Esophagus muscularis mucosa (tissue), 4 donors: ENCODE results near the gene DEPDC5. TPM values are rescaled to one million over a fixed set of nuclear protein-coding genes. Genes with fewer than 3 reads are reported as not detected.
A peak's percentile ranks its signal among the peaks of the same experiment; 100 is the strongest.

Experiments used
- DNase-seq: peaks from one replicate; pipeline ENCODE4 v3.0.0-alpha.2; 2017; ENCODE audit errors: extremely low spot score
- H3K27ac ChIP-seq, 4 donors: fragments of 200-600 bp; sonication (generic); replicated peaks in 1 of 4; 1 replicate in 3 of 4; 2 replicates in 1 of 4; pipeline ENCODE4 v1.5.1; 2016 to 2019; ENCODE audit warnings: mild to moderate bottlenecking in 1 of 4
- H3K27me3 ChIP-seq, 4 donors: fragments of 200-600 bp; sonication (generic); one replicate each; pipeline versions ENCODE4 v1.5.1 to v1.6.0; 2016 to 2019
- H3K36me3 ChIP-seq, 4 donors: fragments of 200-600 bp; sonication (generic); one replicate each; pipeline ENCODE4 v1.5.1; 2016 to 2019
- H3K4me1 ChIP-seq, 4 donors: fragments of 200-600 bp; sonication (generic); one replicate each; pipeline ENCODE4 v1.5.1; 2016 to 2019
- H3K4me3 ChIP-seq, 4 donors: fragments of 200-600 bp; sonication (generic); 1 replicate in 2 of 4; 2 replicates in 2 of 4; pipeline ENCODE4 v1.5.1; 2016 to 2019; ENCODE audit warnings: mild to moderate bottlenecking in 4 of 4, moderate library complexity in 1 of 4
- H3K9me3 ChIP-seq, 4 donors: fragments of 200-600 bp; sonication (generic); 1 replicate in 3 of 4; 2 replicates in 1 of 4; pipeline ENCODE4 v1.5.1; 2016 to 2019
- CTCF ChIP-seq, 3 experiments: fragments of 200-600 bp in 2 of 3; fragments of 450-650 bp in 1 of 3; sonication (generic) in 2 of 3; IDR thresholded peaks; one replicate each; pipeline ENCODE4 v1.5.1; 2017 to 2019; ENCODE audit warnings: antibody characterized with exemption in 3 of 3, mild to moderate bottlenecking in 2 of 3, moderate library complexity in 1 of 3
- EP300 ChIP-seq: sonication (generic); formaldehyde crosslinking; IDR thresholded peaks from one replicate; pipeline ENCODE4 v1.6.1; 2017; ENCODE audit warnings: antibody characterized with exemption
- POLR2A ChIP-seq: fragments of 450-650 bp; IDR thresholded peaks from one replicate; pipeline ENCODE4 v1.6.1; 2017; ENCODE audit warnings: antibody characterized with exemption, moderate library complexity, mild to moderate bottlenecking, low read depth
- POLR2AphosphoS5 ChIP-seq, 2 donors: sonication (generic); formaldehyde crosslinking; IDR thresholded peaks; one replicate each; pipeline ENCODE4 v1.6.1; 2017; ENCODE audit warnings: antibody characterized with exemption in 2 of 2
- WGBS: methylation state at CpG from one replicate; pipeline ENCODE4 v1.1.5; 2018; 5-methylcytosine and 5-hydroxymethylcytosine counted together
- intact Hi-C: fragments of 100-400 bp; cut with DNase I; formaldehyde crosslinking; loops from one replicate; pipeline ENCODE4 v1.15.1; 2023
- total RNA-seq, 4 donors: library from RNA; depleted of rRNA; stranded (reverse); fragments of >200 nt; gene quantifications; one replicate each; pipeline versions ENCODE4 v1.1.0 to v1.2.1, GENCODE V29; 2016

DEPDC5 gene
- total RNA-seq, 4 donors from 2014 or later, result 7.3 to 15.8 (median 12.6) TPM

- Histone ChIP-seq H3K9me3 (no peaks in the 10 kb centered on the region), H3K4me1 (peaks cover 7 to 15% (median 12%) of the 10 kb centered on the region in 4 donors), H3K36me3 (peaks cover 10 to 77% (median 51%) of the 10 kb centered on the region in 4 donors), H3K27me3 (no peaks in the 10 kb centered on the region), H3K27ac (no peak overlapping the region), H3K4me3 (no peak overlapping the region)
- TF ChIP-seq CTCF (IDR thresholded peaks at IDR 0.05) (no peak), POLR2A (no peak), EP300 (no peak), POLR2AphosphoS5 (IDR thresholded peaks at IDR 0.05) (no peak)
- intact Hi-C loops, result no loop called here
- WGBS, result 97% methylated on average over 5 of the region's 5 CpGs
- DNase-seq, result no peak
Observed at GRCh38 chr22:31723723-31724122, 30.1 kb upstream of the DEPDC5 start.

- intact Hi-C loops, result no loop called here
- Histone ChIP-seq H3K36me3 (peaks cover 10 to 47% (median 29%) of the 10 kb centered on the region in 4 donors), H3K4me3 (no peak overlapping the region), H3K9me3 (no peaks in the 10 kb centered on the region), H3K27ac (peak overlapping the region in 1 of 4 donors; percentile 11), H3K27me3 (no peaks in the 10 kb centered on the region), H3K4me1 (peaks cover 7 to 15% (median 12%) of the 10 kb centered on the region in 4 donors)
- 41% methylated on average over 3 of the region's 3 CpGs for WGBS
- no peak for DNase-seq
- TF ChIP-seq CTCF (IDR thresholded peaks at IDR 0.05), result no peak
- no peak for TF ChIP-seq EP300
- TF ChIP-seq POLR2AphosphoS5 (IDR thresholded peaks at IDR 0.05), result no peak
- TF ChIP-seq POLR2A, result no peak
Observed at GRCh38 chr22:31726692-31727091, 27.1 kb upstream of the DEPDC5 start.

GRCh38 chr22:31728857-31729256 is 25.0 kb upstream of the DEPDC5 start:
- H3K36me3 ChIP-seq, result peaks cover 5 to 30% (median 18%) of the 10 kb centered on the region in 4 donors

GRCh38 chr22:31730344-31730711 is 23.5 kb upstream of the DEPDC5 start:
- 87% methylated on average over 8 of the region's 8 CpGs for WGBS
- TF ChIP-seq POLR2AphosphoS5 (IDR thresholded peaks at IDR 0.05) (no peak), POLR2A (no peak), EP300 (no peak), CTCF (IDR thresholded peaks at IDR 0.05) (no peak)
- Histone ChIP-seq H3K4me3 (no peak overlapping the region), H3K27ac (no peak overlapping the region), H3K27me3 (no peaks in the 10 kb centered on the region), H3K36me3 (peaks cover 0 to 21% (median 12%) of the 10 kb centered on the region in 4 donors), H3K4me1 (peaks cover 7 to 17% (median 12%) of the 10 kb centered on the region in 4 donors), H3K9me3 (no peaks in the 10 kb centered on the region)
- intact Hi-C loops, result no loop called here
- no peak for DNase-seq

More at GRCh38 chr22:31728857-31729256, 25.0 kb upstream of the DEPDC5 start:
- Histone ChIP-seq H3K27me3 (no peaks in the 10 kb centered on the region), H3K27ac (no peak overlapping the region), H3K9me3 (no peaks in the 10 kb centered on the region), H3K4me3 (no peak overlapping the region), H3K4me1 (peaks cover 7 to 15% (median 12%) of the 10 kb centered on the region in 4 donors)
- WGBS, result 93% methylated on average over 4 of the region's 4 CpGs
- TF ChIP-seq EP300 (no peak), POLR2A (no peak), CTCF (IDR thresholded peaks at IDR 0.05) (no peak), POLR2AphosphoS5 (IDR thresholded peaks at IDR 0.05) (no peak)
- intact Hi-C loops, result no loop called here
- DNase-seq, result no peak
